HEK293 (cell line): ENCODE data around the gene TCF7L2.

ENCODE experiments used
- CTCF ChIA-PET: fragments of 350-600 bp; formaldehyde crosslinking; extraction: SDS; loops from one replicate; lab custom pipeline; 2021; ENCODE audit warnings: antibody characterized with exemption; lab: Yijun Ruan, JAX
- POLR2A ChIA-PET: fragments of 300-600 bp; formaldehyde crosslinking; extraction: SDS; loops from one replicate; lab custom pipeline; 2020; ENCODE audit warnings: antibody characterized with exemption, inconsistent platforms; lab: Yijun Ruan, JAX
- H3K27ac ChIP-seq: fragments of 200-500 bp; sonication (Bioruptor generic); 2 replicates; pipeline ENCODE4 v1.5.1; 2014; ENCODE audit warnings: low read depth, low read length, control low read depth, inconsistent platforms; ENCODE audit errors: extremely low read depth
- H3K36me3 ChIP-seq, 2 experiments: fragments of 200-500 bp in 1 of 2; sonication (Bioruptor generic) in 1 of 2; 1 replicate in 1 of 2; 2 replicates in 1 of 2; pipeline ENCODE4 v1.5.1; 2014 to 2017; ENCODE audit warnings: inconsistent platforms in 2 of 2, low read length in 2 of 2; ENCODE audit not compliant: control insufficient read depth in 2 of 2, insufficient read depth in 1 of 2
- H3K4me1 ChIP-seq: fragments of 200-500 bp; sonication (Bioruptor generic); 2 replicates; pipeline ENCODE4 v1.5.1; 2014; ENCODE audit warnings: mild to moderate bottlenecking, low read length, inconsistent platforms; ENCODE audit not compliant: control insufficient read depth, insufficient read depth
- H3K4me3 ChIP-seq: 2 replicates; pipeline ENCODE4 v1.5.1; 2011; ENCODE audit warnings: low read depth, mild to moderate bottlenecking, control low read depth, low read length, moderate library complexity
- H3K9me3 ChIP-seq: fragments of 200-500 bp; sonication (Bioruptor generic); 2 replicates; pipeline ENCODE4 v1.5.1; 2014; ENCODE audit warnings: low read depth, low read length, inconsistent platforms; ENCODE audit not compliant: control insufficient read depth, insufficient read depth
- EGR2 ChIP-seq: fragments of 450-650 bp; formaldehyde crosslinking; IDR thresholded peaks from 2 replicates; pipeline ENCODE4 v1.5.1; 2016; ENCODE audit warnings: low read depth, missing biosample characterization, missing genetic modification characterization
- FEZF1 ChIP-seq: fragments of 450-650 bp; formaldehyde crosslinking; IDR thresholded peaks from 2 replicates; pipeline ENCODE4 v1.5.1; 2016; ENCODE audit warnings: missing biosample characterization, missing genetic modification characterization
- HOXA7 ChIP-seq: sonication (generic); formaldehyde crosslinking; IDR thresholded peaks from 2 replicates; pipeline ENCODE4 v1.8.1; 2022; ENCODE audit warnings: missing genetic modification reagents, borderline replicate concordance
- KLF1 ChIP-seq: fragments of 450-650 bp; formaldehyde crosslinking; IDR thresholded peaks from 2 replicates; pipeline ENCODE4 v1.5.1; 2016; ENCODE audit warnings: missing biosample characterization, missing genetic modification characterization
- WT1 ChIP-seq: fragments of 450-650 bp; formaldehyde crosslinking; IDR thresholded peaks from 2 replicates; pipeline ENCODE4 v1.5.1; 2016; ENCODE audit warnings: missing biosample characterization, missing genetic modification characterization
- YY1 ChIP-seq: fragments of 450-650 bp; formaldehyde crosslinking; IDR thresholded peaks from 2 replicates; pipeline ENCODE4 v1.5.1; 2018; ENCODE audit warnings: missing biosample characterization, missing genetic modification characterization
- ZBTB1 ChIP-seq: fragments of 450-650 bp; formaldehyde crosslinking; IDR thresholded peaks from 2 replicates; pipeline ENCODE4 v1.5.1; 2016; ENCODE audit warnings: missing biosample characterization, missing genetic modification characterization
- ZBTB48 ChIP-seq: fragments of 450-650 bp; formaldehyde crosslinking; IDR thresholded peaks from 2 replicates; pipeline ENCODE4 v1.5.1; 2016; ENCODE audit warnings: missing biosample characterization, missing genetic modification characterization
- ZEB2 ChIP-seq: fragments of 450-650 bp; formaldehyde crosslinking; IDR thresholded peaks from 2 replicates; pipeline ENCODE4 v1.5.1; 2016; ENCODE audit warnings: missing biosample characterization, missing genetic modification characterization
- ZFP41 ChIP-seq: fragments of 450-650 bp; formaldehyde crosslinking; IDR thresholded peaks from 2 replicates; pipeline ENCODE4 v1.5.1; 2016; ENCODE audit warnings: missing biosample characterization, missing genetic modification characterization, borderline replicate concordance
- ZNF10 ChIP-seq: fragments of 450-650 bp; formaldehyde crosslinking; IDR thresholded peaks from 2 replicates; pipeline ENCODE4 v1.5.1; 2017; ENCODE audit warnings: missing biosample characterization, missing genetic modification characterization
- ZNF114 ChIP-seq: fragments of 450-650 bp; formaldehyde crosslinking; IDR thresholded peaks from 2 replicates; pipeline ENCODE4 v1.5.0; 2017; ENCODE audit warnings: missing biosample characterization, missing genetic modification characterization
- ZNF133 ChIP-seq: fragments of 450-650 bp; formaldehyde crosslinking; IDR thresholded peaks from 2 replicates; pipeline ENCODE4 v1.5.1; 2016; ENCODE audit warnings: missing biosample characterization, missing genetic modification characterization
- ZNF148 ChIP-seq: fragments of 450-650 bp; formaldehyde crosslinking; IDR thresholded peaks from 2 replicates; pipeline ENCODE4 v1.5.0; 2017; ENCODE audit warnings: missing biosample characterization, missing genetic modification characterization, borderline replicate concordance
- ZNF2 ChIP-seq: fragments of 450-650 bp; formaldehyde crosslinking; IDR thresholded peaks from 2 replicates; pipeline ENCODE4 v1.5.1; 2016; ENCODE audit warnings: missing biosample characterization, missing genetic modification characterization
- ZNF202 ChIP-seq: fragments of 450-650 bp; formaldehyde crosslinking; IDR thresholded peaks from 2 replicates; pipeline ENCODE4 v1.5.1; 2016; ENCODE audit warnings: missing biosample characterization, missing genetic modification characterization, borderline replicate concordance
- ZNF221 ChIP-seq: fragments of 450-650 bp; formaldehyde crosslinking; IDR thresholded peaks from 2 replicates; pipeline ENCODE4 v1.5.1; 2017; ENCODE audit warnings: missing biosample characterization, missing genetic modification characterization, borderline replicate concordance
- ZNF223 ChIP-seq: fragments of 450-650 bp; formaldehyde crosslinking; IDR thresholded peaks from 2 replicates; pipeline ENCODE4 v1.5.1; 2016; ENCODE audit warnings: missing biosample characterization, missing genetic modification characterization
- ZNF274 ChIP-seq, 2 experiments: fragments of 200-500 bp in 1 of 2; fragments of 450-650 bp in 1 of 2; sonication (Bioruptor generic) in 1 of 2; formaldehyde crosslinking in 1 of 2; IDR thresholded peaks; 2 replicates each; pipeline versions ENCODE4 v1.5.1 to v1.6.1; 2014 to 2016; ENCODE audit warnings: borderline replicate concordance in 1 of 2, inconsistent platforms in 1 of 2, low read length in 1 of 2, missing biosample characterization in 1 of 2, missing genetic modification characterization in 1 of 2
- ZNF350 ChIP-seq: fragments of 450-650 bp; formaldehyde crosslinking; IDR thresholded peaks from 2 replicates; pipeline ENCODE4 v1.5.0; 2017; ENCODE audit warnings: missing biosample characterization, mild to moderate bottlenecking, missing genetic modification characterization
- ZNF521 ChIP-seq: fragments of 450-650 bp; formaldehyde crosslinking; IDR thresholded peaks from 2 replicates; pipeline ENCODE4 v1.5.1; 2017; ENCODE audit warnings: missing biosample characterization, mild to moderate bottlenecking, missing genetic modification characterization
- ZNF571 ChIP-seq: fragments of 450-650 bp; formaldehyde crosslinking; IDR thresholded peaks from 2 replicates; pipeline ENCODE4 v1.5.0; 2017; ENCODE audit warnings: missing biosample characterization, missing genetic modification characterization
- ZNF596 ChIP-seq: fragments of 450-650 bp; IDR thresholded peaks from 2 replicates; pipeline ENCODE4 v1.5.0; 2018; ENCODE audit warnings: missing biosample characterization, mild to moderate bottlenecking, missing genetic modification characterization, moderate library complexity
- ZNF677 ChIP-seq: fragments of 450-650 bp; IDR thresholded peaks from 2 replicates; pipeline ENCODE4 v1.5.0; 2018; ENCODE audit warnings: missing biosample characterization, mild to moderate bottlenecking, missing genetic modification characterization, moderate library complexity
- ZNF76 ChIP-seq: fragments of 450-650 bp; formaldehyde crosslinking; IDR thresholded peaks from 2 replicates; pipeline ENCODE4; 2016; ENCODE audit warnings: low read depth, missing biosample characterization, missing genetic modification characterization, borderline replicate concordance
- ZNF777 ChIP-seq: fragments of 450-650 bp; formaldehyde crosslinking; IDR thresholded peaks from 2 replicates; pipeline ENCODE4 v1.5.1; 2017; ENCODE audit warnings: missing biosample characterization, missing genetic modification characterization, borderline replicate concordance
- ZSCAN30 ChIP-seq: fragments of 450-650 bp; IDR thresholded peaks from 2 replicates; pipeline ENCODE4 v1.5.1; 2018; ENCODE audit warnings: missing biosample characterization, mild to moderate bottlenecking, missing genetic modification characterization, moderate library complexity
- TF ChIP-seq, protein P1 (sequence below): fragments of 450-650 bp; formaldehyde crosslinking; IDR thresholded peaks from 2 replicates; pipeline ENCODE4 v1.5.1; 2016; ENCODE audit warnings: missing biosample characterization, missing genetic modification characterization
- TF ChIP-seq, protein P2 (sequence below): fragments of 450-650 bp; formaldehyde crosslinking; IDR thresholded peaks from 2 replicates; pipeline ENCODE4 v1.5.1; 2017; ENCODE audit warnings: missing biosample characterization, missing genetic modification characterization
- TF ChIP-seq, protein P3 (sequence below): fragments of 450-650 bp; formaldehyde crosslinking; IDR thresholded peaks from 2 replicates; pipeline ENCODE4 v1.5.1; 2016; ENCODE audit warnings: missing biosample characterization, missing genetic modification characterization, low read depth

The TCF7L2 gene

GRCh38 chr10:112991888-112992491 lies 41.9 kb downstream of the TCF7L2 start:
- Histone ChIP-seq H3K27ac (no peak overlapping the region), H3K4me1 (peaks cover 5% of the 10 kb centered on the region), H3K4me3 (no peak overlapping the region), H3K36me3 (no peaks in the 10 kb centered on the region; a peak in 1 of 3 replicates), H3K9me3 (no peaks in the 10 kb centered on the region)
- TF ChIP-seq ZNF221 (tag by site-specific recombination), result no peak
- TF ChIP-seq, protein P1, sequence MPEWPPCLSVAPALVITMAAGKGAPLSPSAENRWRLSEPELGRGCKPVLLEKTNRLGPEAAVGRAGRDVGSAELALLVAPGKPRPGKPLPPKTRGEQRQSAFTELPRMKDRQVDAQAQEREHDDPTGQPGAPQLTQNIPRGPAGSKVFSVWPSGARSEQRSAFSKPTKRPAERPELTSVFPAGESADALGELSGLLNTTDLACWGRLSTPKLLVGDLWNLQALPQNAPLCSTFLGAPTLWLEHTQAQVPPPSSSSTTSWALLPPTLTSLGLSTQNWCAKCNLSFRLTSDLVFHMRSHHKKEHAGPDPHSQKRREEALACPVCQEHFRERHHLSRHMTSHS (tag by site-specific recombination), result no peak
- TF ChIP-seq ZNF350 (tag by site-specific recombination), result no peak
- no peak for TF ChIP-seq ZNF777 (tag by site-specific recombination)
- no peak for TF ChIP-seq WT1 (tag by site-specific recombination)
- TF ChIP-seq ZFP41 (tag by site-specific recombination), result no peak
- no peak for TF ChIP-seq YY1 (tag by site-specific recombination)
- TF ChIP-seq ZNF274 (IDR thresholded peaks at IDR 0.05; ENCODE audit: low read length), result no peak
- no peak for TF ChIP-seq ZNF274 (tag by site-specific recombination; IDR thresholded peaks at IDR 0.05; ENCODE audit: borderline replicate concordance)
- no peak for TF ChIP-seq ZNF202 (tag by site-specific recombination)
- TF ChIP-seq FEZF1 (tag by site-specific recombination), result 0 out of 2 replicates have a peak, but pooled peaks have one; percentile 46
- no peak for TF ChIP-seq ZEB2 (tag by site-specific recombination)
- TF ChIP-seq ZNF521, result no peak
- no peak for TF ChIP-seq ZNF148 (tag by site-specific recombination)
- TF ChIP-seq KLF1 (tag by site-specific recombination), result no peak
- TF ChIP-seq, protein P2, sequence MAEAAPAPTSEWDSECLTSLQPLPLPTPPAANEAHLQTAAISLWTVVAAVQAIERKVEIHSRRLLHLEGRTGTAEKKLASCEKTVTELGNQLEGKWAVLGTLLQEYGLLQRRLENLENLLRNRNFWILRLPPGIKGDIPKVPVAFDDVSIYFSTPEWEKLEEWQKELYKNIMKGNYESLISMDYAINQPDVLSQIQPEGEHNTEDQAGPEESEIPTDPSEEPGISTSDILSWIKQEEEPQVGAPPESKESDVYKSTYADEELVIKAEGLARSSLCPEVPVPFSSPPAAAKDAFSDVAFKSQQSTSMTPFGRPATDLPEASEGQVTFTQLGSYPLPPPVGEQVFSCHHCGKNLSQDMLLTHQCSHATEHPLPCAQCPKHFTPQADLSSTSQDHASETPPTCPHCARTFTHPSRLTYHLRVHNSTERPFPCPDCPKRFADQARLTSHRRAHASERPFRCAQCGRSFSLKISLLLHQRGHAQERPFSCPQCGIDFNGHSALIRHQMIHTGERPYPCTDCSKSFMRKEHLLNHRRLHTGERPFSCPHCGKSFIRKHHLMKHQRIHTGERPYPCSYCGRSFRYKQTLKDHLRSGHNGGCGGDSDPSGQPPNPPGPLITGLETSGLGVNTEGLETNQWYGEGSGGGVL (tag by site-specific recombination), result no peak
- TF ChIP-seq EGR2 (tag by site-specific recombination), result peak; percentile 35
- ChIA-PET POLR2A (no interaction called here), CTCF (interaction anchor here (1.0 kb wide), 1 partner anchor 570 kb away, joined by 5 read pairs; no protein-coding TSS in a partner anchor)

DNA sequence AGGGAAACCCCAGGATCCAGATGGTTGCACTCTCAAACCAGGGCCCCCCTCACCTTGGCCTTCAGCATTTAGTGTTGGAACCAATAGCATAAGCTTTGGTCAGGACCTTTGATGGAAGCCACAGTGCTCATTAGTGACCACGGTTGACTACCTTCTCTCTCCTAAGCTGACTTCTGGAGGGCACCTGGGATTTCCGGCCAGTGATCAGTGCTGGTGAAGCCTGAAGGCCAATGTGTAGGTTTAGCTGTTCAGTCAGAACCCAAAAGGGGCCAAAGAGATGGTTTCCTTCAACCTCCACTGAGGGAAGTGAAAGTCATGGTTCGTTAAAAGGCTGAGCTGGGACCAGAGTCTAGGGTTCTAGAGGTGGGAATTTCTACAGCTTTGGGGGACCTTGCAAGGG lies 46.4 kb downstream of the TCF7L2 start:
- Histone ChIP-seq H3K27ac (no peak overlapping the region), H3K4me1 (peaks cover 9% of the 10 kb centered on the region), H3K36me3 (no peaks in the 10 kb centered on the region; a peak in 1 of 3 replicates), H3K4me3 (no peak overlapping the region), H3K9me3 (no peaks in the 10 kb centered on the region)
- ChIA-PET POLR2A (no interaction called here), CTCF (interaction anchor here (0.7 kb wide), 1 partner anchor 149 kb away, joined by 3 read pairs; no protein-coding TSS in a partner anchor)
- TF ChIP-seq ZNF76 (tag by site-specific recombination), result no peak
- TF ChIP-seq ZNF571 (tag by site-specific recombination), result no peak
- no peak for TF ChIP-seq ZNF133 (tag by site-specific recombination)
- no peak for TF ChIP-seq ZNF2 (tag by site-specific recombination)
- no peak for TF ChIP-seq ZSCAN30
- TF ChIP-seq, protein P3, sequence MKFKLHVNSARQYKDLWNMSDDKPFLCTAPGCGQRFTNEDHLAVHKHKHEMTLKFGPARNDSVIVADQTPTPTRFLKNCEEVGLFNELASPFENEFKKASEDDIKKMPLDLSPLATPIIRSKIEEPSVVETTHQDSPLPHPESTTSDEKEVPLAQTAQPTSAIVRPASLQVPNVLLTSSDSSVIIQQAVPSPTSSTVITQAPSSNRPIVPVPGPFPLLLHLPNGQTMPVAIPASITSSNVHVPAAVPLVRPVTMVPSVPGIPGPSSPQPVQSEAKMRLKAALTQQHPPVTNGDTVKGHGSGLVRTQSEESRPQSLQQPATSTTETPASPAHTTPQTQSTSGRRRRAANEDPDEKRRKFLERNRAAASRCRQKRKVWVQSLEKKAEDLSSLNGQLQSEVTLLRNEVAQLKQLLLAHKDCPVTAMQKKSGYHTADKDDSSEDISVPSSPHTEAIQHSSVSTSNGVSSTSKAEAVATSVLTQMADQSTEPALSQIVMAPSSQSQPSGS (tag by site-specific recombination), result no peak
- TF ChIP-seq ZBTB1 (tag by site-specific recombination), result no peak
- TF ChIP-seq ZNF114, result no peak
- no peak for TF ChIP-seq ZNF677 (tag by site-specific recombination)
- TF ChIP-seq ZNF223, result no peak
- no peak for TF ChIP-seq ZNF10 (tag by site-specific recombination)
- TF ChIP-seq ZNF221 (tag by site-specific recombination), result no peak
- no peak for TF ChIP-seq ZBTB48 (tag by site-specific recombination)
- no peak for TF ChIP-seq HOXA7
- no peak for TF ChIP-seq ZNF596 (tag by site-specific recombination)
